Measurements from ENCODE around the gene TAX1BP3.

Gene TAX1BP3

GRCh38 chr17:3630781-3631180 lies 37.6 kb downstream of the TAX1BP3 start:
- Histone ChIP-seq H2AFZ (no peak overlapping the region), H3K79me2 (peaks cover 9% of the 10 kb centered on the region), H3K9me3 (ENCODE audit: control insufficient read depth, low read length) (no peaks in the 10 kb centered on the region), H3K27me3 (ENCODE audit: control insufficient read depth, insufficient read depth, low read length) (no peaks in the 10 kb centered on the region), H3K9ac (no peak overlapping the region), H3K27ac (no peak overlapping the region), H3K4me3 (ENCODE audit: low read depth, low read length) (no peak overlapping the region), H3K36me3 (ENCODE audit: control insufficient read depth, insufficient read depth, low read length) (no peaks in the 10 kb centered on the region), H3K4me1 (peaks cover 4% of the 10 kb centered on the region), H3K4me2 (ENCODE audit: low read length) (no peak overlapping the region)
- TF ChIP-seq CTCF (IDR thresholded peaks at IDR 0.05) = no peak

GRCh38 chr17:3627769-3628167 lies 40.6 kb downstream of the TAX1BP3 start:
- no peaks in the 10 kb centered on the region for H3K79me2 ChIP-seq
- H3K27me3 ChIP-seq (ENCODE audit: control insufficient read depth, insufficient read depth, low read length) = no peaks in the 10 kb centered on the region
- no peaks in the 10 kb centered on the region for H3K9me3 ChIP-seq (ENCODE audit: control insufficient read depth, low read length)
- H3K4me2 ChIP-seq (ENCODE audit: low read length) = no peak overlapping the region
- H3K9ac ChIP-seq = no peak overlapping the region
- H3K4me3 ChIP-seq (ENCODE audit: low read depth, low read length) = no peak overlapping the region
- H3K27ac ChIP-seq = peak overlapping the region; percentile 27
- peaks cover 4% of the 10 kb centered on the region for H3K4me1 ChIP-seq
- no peak overlapping the region for H2AFZ ChIP-seq
- no peaks in the 10 kb centered on the region for H3K36me3 ChIP-seq (ENCODE audit: control insufficient read depth, insufficient read depth, low read length)
- no peak for TF ChIP-seq CTCF (IDR thresholded peaks at IDR 0.05)

- no peaks in the 10 kb centered on the region for H3K36me3 ChIP-seq (ENCODE audit: control insufficient read depth, insufficient read depth, low read length)
These were observed 41.3 kb downstream of the TAX1BP3 start for GRCh38 chr17:3626831-3627768.

GRCh38 chr17:3622977-3623594 lies 45.3 kb downstream of the TAX1BP3 start:
- TF ChIP-seq CTCF (IDR thresholded peaks at IDR 0.05) = no peak
- H3K36me3 ChIP-seq (ENCODE audit: control insufficient read depth, insufficient read depth, low read length) = no peaks in the 10 kb centered on the region

More at GRCh38 chr17:3626831-3627768, 41.3 kb downstream of the TAX1BP3 start:
- Histone ChIP-seq H3K4me3 (ENCODE audit: low read depth, low read length) (no peak overlapping the region), H2AFZ (no peak overlapping the region), H3K9ac (no peak overlapping the region), H3K4me1 (peaks cover 4% of the 10 kb centered on the region), H3K9me3 (ENCODE audit: control insufficient read depth, low read length) (no peaks in the 10 kb centered on the region), H3K27me3 (ENCODE audit: control insufficient read depth, insufficient read depth, low read length) (no peaks in the 10 kb centered on the region), H3K79me2 (no peaks in the 10 kb centered on the region), H3K27ac (peak overlapping the region; percentile 51), H3K4me2 (ENCODE audit: low read length) (no peak overlapping the region)
- TF ChIP-seq CTCF (IDR thresholded peaks at IDR 0.05) = no peak

More at GRCh38 chr17:3622977-3623594, 45.3 kb downstream of the TAX1BP3 start:
- Histone ChIP-seq H3K27me3 (ENCODE audit: control insufficient read depth, insufficient read depth, low read length) (no peaks in the 10 kb centered on the region), H3K79me2 (no peaks in the 10 kb centered on the region), H3K4me3 (ENCODE audit: low read depth, low read length) (no peak overlapping the region), H3K9me3 (ENCODE audit: control insufficient read depth, low read length) (no peaks in the 10 kb centered on the region), H3K4me1 (peaks cover 4% of the 10 kb centered on the region), H3K9ac (no peak overlapping the region), H2AFZ (no peak overlapping the region), H3K27ac (no peak overlapping the region), H3K4me2 (ENCODE audit: low read length) (no peak overlapping the region)
